Measurements from ENCODE around the gene XIRP1.

The XIRP1 gene

GRCh38 chr3:39144095-39144747 lies 48.2 kb downstream of the XIRP1 start:
- DNase-seq, result no peak
- TF ChIP-seq POLR2A (IDR thresholded peaks at IDR 0.05; ENCODE audit: low read length), result no peak

- TF ChIP-seq POLR2A (IDR thresholded peaks at IDR 0.05; ENCODE audit: low read length) (no peak), GATA1 (IDR thresholded peaks at IDR 0.05; ENCODE audit: low read depth, low read length) (no peak)
- DNase-seq, result no peak
Observed at GRCh38 chr3:39143051-39143885, 49.1 kb downstream of the XIRP1 start.

- no peak for DNase-seq
- no peak for TF ChIP-seq GATA1 (IDR thresholded peaks at IDR 0.05; ENCODE audit: low read depth, low read length)
- TF ChIP-seq POLR2A (IDR thresholded peaks at IDR 0.05; ENCODE audit: low read length), result no peak
Observed at GRCh38 chr3:39142067-39142466, 50.3 kb downstream of the XIRP1 start.

- DNase-seq, result peak; percentile 50 to 67
- no peak for TF ChIP-seq POLR2A (IDR thresholded peaks at IDR 0.05; ENCODE audit: low read length)
- no peak for TF ChIP-seq GATA1 (IDR thresholded peaks at IDR 0.05; ENCODE audit: low read depth, low read length)
Observed at GRCh38 chr3:39141171-39141995, 51.0 kb downstream of the XIRP1 start.

- DNase-seq, result no peak
- no peak for TF ChIP-seq POLR2A (IDR thresholded peaks at IDR 0.05; ENCODE audit: low read length)
- no peak for TF ChIP-seq GATA1 (IDR thresholded peaks at IDR 0.05; ENCODE audit: low read depth, low read length)
Observed at GRCh38 chr3:39140341-39140971, 51.9 kb downstream of the XIRP1 start.

- no peak for TF ChIP-seq GATA1 (IDR thresholded peaks at IDR 0.05; ENCODE audit: low read depth, low read length)
- TF ChIP-seq POLR2A (IDR thresholded peaks at IDR 0.05; ENCODE audit: low read length), result no peak
Observed at GRCh38 chr3:39139442-39139841, 53.0 kb downstream of the XIRP1 start.

GRCh38 chr3:39138804-39139415 lies 53.5 kb downstream of the XIRP1 start:
- DNase-seq, result no peak
- TF ChIP-seq GATA1 (IDR thresholded peaks at IDR 0.05; ENCODE audit: low read depth, low read length) (no peak), POLR2A (IDR thresholded peaks at IDR 0.05; ENCODE audit: low read length) (no peak)

More at GRCh38 chr3:39139442-39139841, 53.0 kb downstream of the XIRP1 start:
- DNase-seq, result no peak

GRCh38 chr3:39137991-39138803 lies 54.2 kb downstream of the XIRP1 start:
- DNase-seq, result no peak

GRCh38 chr3:39137435-39137936 lies 54.9 kb downstream of the XIRP1 start:
- TF ChIP-seq POLR2A (IDR thresholded peaks at IDR 0.05; ENCODE audit: low read length) (no peak), GATA1 (IDR thresholded peaks at IDR 0.05; ENCODE audit: low read depth, low read length) (no peak)
- DNase-seq, result no peak

More at GRCh38 chr3:39137991-39138803, 54.2 kb downstream of the XIRP1 start:
- TF ChIP-seq POLR2A (IDR thresholded peaks at IDR 0.05; ENCODE audit: low read length) (no peak), GATA1 (IDR thresholded peaks at IDR 0.05; ENCODE audit: low read depth, low read length) (no peak)

GRCh38 chr3:39136533-39137434 lies 55.6 kb downstream of the XIRP1 start:
- TF ChIP-seq GATA1 (IDR thresholded peaks at IDR 0.05; ENCODE audit: low read depth, low read length) (no peak), POLR2A (IDR thresholded peaks at IDR 0.05; ENCODE audit: low read length) (no peak)

GRCh38 chr3:39135170-39135805 lies 57.1 kb downstream of the XIRP1 start:
- DNase-seq, result no peak
- TF ChIP-seq GATA1 (IDR thresholded peaks at IDR 0.05; ENCODE audit: low read depth, low read length), result no peak
- no peak for TF ChIP-seq POLR2A (IDR thresholded peaks at IDR 0.05; ENCODE audit: low read length)

More at GRCh38 chr3:39136533-39137434, 55.6 kb downstream of the XIRP1 start:
- DNase-seq, result no peak

All from erythroblast (primary cell).